Prostate gland (tissue), 2 donors: Measurements from ENCODE around the gene MEIS2. TPM values are rescaled to one million over a fixed set of nuclear protein-coding genes. Genes with fewer than 3 reads are reported as not detected.

Experiments
- DNase-seq: peaks from one replicate; pipeline ENCODE4 v3.0.0-alpha.2; 2019; ENCODE audit warnings: low spot score
- H3K27ac ChIP-seq, 2 donors: fragments of 200-600 bp; sonication (generic); 2 replicates each; pipeline ENCODE4 v1.5.1; 2017 to 2019
- H3K27me3 ChIP-seq: fragments of 200-600 bp; sonication (generic); replicated peaks from 2 replicates; pipeline ENCODE4 v1.5.1; 2019; ENCODE audit not compliant: insufficient read depth
- H3K36me3 ChIP-seq, 2 donors: fragments of 200-600 bp; sonication (generic); 1 replicate in 1 of 2; 2 replicates in 1 of 2; pipeline versions ENCODE4 v1.5.1 to v1.8.1; 2017 to 2019
- H3K4me1 ChIP-seq: fragments of 200-600 bp; sonication (generic); replicated peaks from 2 replicates; pipeline ENCODE4 v1.5.1; 2019
- H3K4me3 ChIP-seq, 2 donors: fragments of 200-600 bp; sonication (generic); 2 replicates each; pipeline ENCODE4 v1.5.1; 2017 to 2019
- H3K9me3 ChIP-seq: fragments of 200-600 bp; sonication (generic); 2 replicates; pipeline ENCODE4 v1.5.1; 2017
- POLR2A ChIP-seq: fragments of 450-650 bp; IDR thresholded peaks from one replicate; pipeline ENCODE4 v1.6.1; 2016; ENCODE audit warnings: antibody characterized with exemption, mild to moderate bottlenecking
- POLR2AphosphoS5 ChIP-seq: sonication (generic); formaldehyde crosslinking; IDR thresholded peaks from one replicate; pipeline ENCODE4 v1.6.1; 2017; ENCODE audit warnings: antibody characterized with exemption
- WGBS: methylation state at CpG from one replicate; pipeline ENCODE4 v1.1.5; 2018; 5-methylcytosine and 5-hydroxymethylcytosine counted together
- intact Hi-C: fragments of 100-400 bp; cut with DNase I; formaldehyde crosslinking; loops from one replicate; pipeline ENCODE4 v1.14.2; 2022
- total RNA-seq, 2 donors: library from RNA; depleted of rRNA; stranded (reverse); fragments of >200 nt; gene quantifications; one replicate each; pipeline ENCODE4 v1.1.0, GENCODE V29; 2016
- TF ChIP-seq, protein P1 (sequence below), 4 experiments: fragments of 200-600 bp in 2 of 4; fragments of 450-650 bp in 2 of 4; sonication (generic) in 2 of 4; IDR thresholded peaks; 1 replicate in 3 of 4; 2 replicates in 1 of 4; pipeline ENCODE4 v1.5.1; 2016 to 2019; ENCODE audit warnings: antibody characterized with exemption in 4 of 4, mild to moderate bottlenecking in 2 of 4, moderate library complexity in 2 of 4

Gene MEIS2
- total RNA-seq, 2 donors from 2014 or later = 53.4 to 73.2 TPM

DNA sequence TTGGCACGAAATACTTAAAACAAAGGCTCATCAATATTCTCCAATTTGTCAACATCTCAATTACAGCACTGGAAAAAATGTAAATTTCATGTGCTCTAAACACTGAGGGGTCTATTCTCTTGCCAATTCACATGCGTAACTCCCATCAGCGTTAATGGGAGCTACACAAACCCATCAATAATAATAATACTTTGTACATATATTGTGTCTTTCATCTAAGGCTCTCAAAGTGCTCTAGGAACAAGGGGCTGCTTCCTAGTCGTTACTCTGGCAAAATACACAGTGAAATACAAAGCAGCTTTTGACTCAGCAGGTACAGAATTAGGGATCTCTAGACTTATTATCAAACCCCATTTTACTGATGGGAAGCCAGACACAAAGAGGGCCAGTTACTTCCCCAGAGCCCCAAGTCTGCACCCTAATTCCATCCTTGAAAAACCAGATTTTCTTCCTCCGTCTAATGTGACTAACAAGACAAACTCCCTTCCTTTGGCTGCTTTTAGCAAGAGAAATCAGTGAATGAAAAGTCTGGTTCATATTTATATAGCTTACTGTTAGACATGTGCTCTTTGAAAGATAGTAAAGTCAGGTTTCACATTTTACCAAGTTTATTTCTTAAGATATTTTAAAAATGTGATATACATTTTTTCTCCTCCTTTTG, 20.0 kb downstream of the MEIS2 start:
- no peak overlapping the region for H3K4me3 ChIP-seq
- no peaks in the 10 kb centered on the region for H3K36me3 ChIP-seq
- H3K27ac ChIP-seq = no peak overlapping the region
- H3K27me3 ChIP-seq = no peaks in the 10 kb centered on the region
- no peak for DNase-seq
- H3K9me3 ChIP-seq = no peaks in the 10 kb centered on the region
- H3K4me1 ChIP-seq = no peaks in the 10 kb centered on the region
- WGBS = 25% methylated on average over 5 of the region's 5 CpGs
- intact Hi-C loops = no loop called here
- TF ChIP-seq POLR2A (no peak), POLR2AphosphoS5 (no peak)
- TF ChIP-seq, protein P1, sequence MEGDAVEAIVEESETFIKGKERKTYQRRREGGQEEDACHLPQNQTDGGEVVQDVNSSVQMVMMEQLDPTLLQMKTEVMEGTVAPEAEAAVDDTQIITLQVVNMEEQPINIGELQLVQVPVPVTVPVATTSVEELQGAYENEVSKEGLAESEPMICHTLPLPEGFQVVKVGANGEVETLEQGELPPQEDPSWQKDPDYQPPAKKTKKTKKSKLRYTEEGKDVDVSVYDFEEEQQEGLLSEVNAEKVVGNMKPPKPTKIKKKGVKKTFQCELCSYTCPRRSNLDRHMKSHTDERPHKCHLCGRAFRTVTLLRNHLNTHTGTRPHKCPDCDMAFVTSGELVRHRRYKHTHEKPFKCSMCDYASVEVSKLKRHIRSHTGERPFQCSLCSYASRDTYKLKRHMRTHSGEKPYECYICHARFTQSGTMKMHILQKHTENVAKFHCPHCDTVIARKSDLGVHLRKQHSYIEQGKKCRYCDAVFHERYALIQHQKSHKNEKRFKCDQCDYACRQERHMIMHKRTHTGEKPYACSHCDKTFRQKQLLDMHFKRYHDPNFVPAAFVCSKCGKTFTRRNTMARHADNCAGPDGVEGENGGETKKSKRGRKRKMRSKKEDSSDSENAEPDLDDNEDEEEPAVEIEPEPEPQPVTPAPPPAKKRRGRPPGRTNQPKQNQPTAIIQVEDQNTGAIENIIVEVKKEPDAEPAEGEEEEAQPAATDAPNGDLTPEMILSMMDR (IDR thresholded peaks at IDR 0.05) = no peak

DNA sequence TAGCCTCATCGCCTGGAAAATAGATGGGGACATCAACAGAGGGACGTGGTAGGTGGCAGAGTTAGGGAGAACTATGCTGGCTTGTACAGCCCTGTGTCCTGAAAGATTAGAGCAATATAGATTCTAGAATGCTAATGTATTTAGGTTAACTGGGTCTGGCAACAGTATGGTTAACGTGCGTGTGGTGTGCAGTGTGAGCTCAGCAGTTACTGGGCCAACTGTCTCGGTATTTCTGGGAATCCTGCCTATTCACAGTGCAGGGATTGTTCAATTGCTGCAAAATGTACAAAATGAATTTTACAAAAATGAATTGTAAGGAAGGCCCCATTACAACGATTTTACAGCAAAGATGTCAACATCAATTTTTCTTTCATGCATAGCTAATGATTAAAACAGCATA, 20.6 kb downstream of the MEIS2 start:
- no peak for DNase-seq
- Histone ChIP-seq H3K27ac (no peak overlapping the region), H3K27me3 (no peaks in the 10 kb centered on the region), H3K36me3 (no peaks in the 10 kb centered on the region), H3K9me3 (no peaks in the 10 kb centered on the region), H3K4me3 (no peak overlapping the region), H3K4me1 (no peaks in the 10 kb centered on the region)
- intact Hi-C loops = no loop called here
- TF ChIP-seq POLR2A (no peak), POLR2AphosphoS5 (no peak)
- WGBS = 25% methylated on average over 6 of the region's 6 CpGs

DNA sequence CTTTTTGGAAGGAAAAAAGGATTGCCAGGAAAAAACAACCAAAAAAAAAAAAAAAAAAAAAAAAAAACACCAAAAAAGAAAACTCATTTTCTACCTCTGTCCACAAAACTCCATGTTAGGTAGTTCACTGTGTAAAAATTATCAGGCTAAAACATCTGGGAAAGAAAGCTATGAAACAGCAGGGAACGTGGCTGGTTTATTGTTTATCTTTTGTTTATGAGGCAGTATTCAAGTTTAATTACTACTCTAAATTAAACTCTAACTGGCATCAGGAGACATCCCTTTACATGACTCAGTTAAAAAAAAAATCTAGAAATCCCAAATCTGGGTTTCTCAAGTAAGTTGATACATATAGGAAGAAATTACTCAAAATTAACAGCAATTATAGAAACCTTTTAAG, 21.8 kb downstream of the MEIS2 start:
- Histone ChIP-seq H3K27ac (no peak overlapping the region), H3K36me3 (no peaks in the 10 kb centered on the region), H3K27me3 (no peaks in the 10 kb centered on the region), H3K4me3 (no peak overlapping the region), H3K9me3 (no peaks in the 10 kb centered on the region), H3K4me1 (no peaks in the 10 kb centered on the region)
- no peak for TF ChIP-seq POLR2AphosphoS5
- DNase-seq = no peak
- intact Hi-C loops = no loop called here
- 5% methylated on average over 1 of the region's 1 CpG for WGBS

DNA sequence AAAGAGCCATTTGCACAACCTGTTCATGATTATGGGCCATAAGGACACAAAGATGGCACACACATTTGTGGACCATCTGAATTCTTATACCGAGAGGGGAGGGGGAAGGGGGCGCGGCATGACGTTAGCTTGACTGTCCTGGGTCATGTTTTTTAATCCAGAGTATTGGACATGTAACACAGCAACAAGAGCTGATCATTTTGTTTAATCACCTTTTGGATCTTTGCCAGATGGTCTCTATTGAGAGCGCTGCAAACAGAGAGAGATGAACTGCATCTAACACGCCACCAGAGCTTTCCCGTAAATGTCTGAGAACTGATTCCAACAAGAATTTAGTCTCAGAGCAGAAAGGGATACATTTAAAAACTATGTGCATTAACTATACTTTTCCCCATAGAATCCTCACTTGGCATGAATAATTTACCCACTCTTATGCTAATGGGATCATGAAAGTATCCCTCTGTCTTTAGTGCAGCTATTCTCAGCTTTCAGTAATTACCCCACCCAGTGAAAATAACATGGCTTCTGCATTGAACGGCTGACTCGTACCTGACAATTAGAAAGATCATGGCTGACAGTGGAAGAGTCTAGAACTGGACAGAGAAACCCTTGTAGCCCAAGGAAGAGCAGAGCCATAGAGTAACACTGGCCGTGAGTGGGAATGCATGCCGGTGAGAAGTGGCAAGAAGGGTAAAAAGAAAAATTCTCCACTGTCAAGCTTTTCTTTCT, 22.6 kb downstream of the MEIS2 start:
- 72% methylated on average over 11 of the region's 11 CpGs for WGBS
- Histone ChIP-seq H3K27me3 (no peaks in the 10 kb centered on the region), H3K4me1 (no peaks in the 10 kb centered on the region), H3K36me3 (no peaks in the 10 kb centered on the region), H3K27ac (no peak overlapping the region), H3K4me3 (no peak overlapping the region), H3K9me3 (no peaks in the 10 kb centered on the region)
- intact Hi-C loops = no loop called here
- TF ChIP-seq POLR2AphosphoS5 (no peak), POLR2A (no peak)
- TF ChIP-seq, protein P1 (IDR thresholded peaks at IDR 0.05) = no peak
- no peak for DNase-seq

DNA sequence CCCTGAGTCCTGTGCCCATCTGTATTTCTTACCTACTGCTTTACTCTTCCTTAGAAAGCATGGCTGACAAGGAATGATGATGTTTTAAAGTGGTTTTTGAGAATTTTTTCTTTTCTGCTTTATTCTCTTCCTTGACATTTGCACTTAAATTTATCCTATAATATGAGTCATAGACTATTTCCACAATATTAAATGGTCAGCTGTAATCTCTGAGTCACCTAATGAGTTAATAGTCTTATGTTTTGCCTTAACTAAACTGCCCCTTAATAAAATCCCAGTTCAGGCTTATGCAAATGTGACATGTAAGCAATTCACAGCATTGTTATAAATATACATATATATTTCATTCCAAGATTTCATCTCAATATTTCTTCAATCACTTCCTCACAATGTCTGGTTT, 23.8 kb downstream of the MEIS2 start:
- TF ChIP-seq POLR2A (no peak), POLR2AphosphoS5 (no peak)
- TF ChIP-seq, protein P1 (IDR thresholded peaks at IDR 0.05) = no peak
- Histone ChIP-seq H3K4me3 (no peak overlapping the region), H3K9me3 (no peaks in the 10 kb centered on the region), H3K36me3 (no peaks in the 10 kb centered on the region), H3K27me3 (no peaks in the 10 kb centered on the region), H3K27ac (no peak overlapping the region), H3K4me1 (no peaks in the 10 kb centered on the region)
- DNase-seq = no peak
- intact Hi-C loops = no loop called here

DNA sequence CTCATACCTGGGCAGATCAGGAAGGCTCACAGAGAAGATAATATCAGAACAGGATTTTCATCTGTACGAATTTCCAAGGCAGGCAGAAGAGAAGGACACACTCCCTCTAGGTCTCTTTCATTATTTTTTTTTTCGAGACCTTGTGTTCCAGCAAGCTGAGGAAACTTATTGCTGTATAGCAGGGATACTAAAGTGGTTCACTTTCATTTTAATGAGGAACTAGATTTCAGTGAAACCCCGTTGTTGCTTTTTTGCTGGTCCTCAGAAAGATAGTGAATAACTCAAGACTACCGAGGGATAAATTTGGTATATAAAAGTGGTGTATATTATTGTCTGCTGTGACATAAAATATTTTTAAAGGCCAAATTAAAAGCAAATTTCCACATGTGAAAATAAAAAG, 24.6 kb downstream of the MEIS2 start:
- WGBS = 65% methylated on average over 4 of the region's 4 CpGs
- Histone ChIP-seq H3K36me3 (no peaks in the 10 kb centered on the region), H3K27ac (no peak overlapping the region), H3K4me1 (no peaks in the 10 kb centered on the region), H3K9me3 (no peaks in the 10 kb centered on the region), H3K4me3 (no peak overlapping the region), H3K27me3 (no peaks in the 10 kb centered on the region)
- intact Hi-C loops = no loop called here
- DNase-seq = no peak
- TF ChIP-seq POLR2A = no peak
- no peak for TF ChIP-seq POLR2AphosphoS5
- TF ChIP-seq, protein P1 (IDR thresholded peaks at IDR 0.05) = no peak
